ENCODE measurements around the gene TMEM132D.

The TMEM132D gene

GRCh38 chr12:129483111-129483893 lies 420.5 kb downstream of the TMEM132D start:
- TF ChIP-seq GATA2 (IDR thresholded peaks at IDR 0.05; ENCODE audit: low read depth, low read length) (no peak), GATA3 (IDR thresholded peaks at IDR 0.05; ENCODE audit: low read depth, low read length) (no peak)

DNA sequence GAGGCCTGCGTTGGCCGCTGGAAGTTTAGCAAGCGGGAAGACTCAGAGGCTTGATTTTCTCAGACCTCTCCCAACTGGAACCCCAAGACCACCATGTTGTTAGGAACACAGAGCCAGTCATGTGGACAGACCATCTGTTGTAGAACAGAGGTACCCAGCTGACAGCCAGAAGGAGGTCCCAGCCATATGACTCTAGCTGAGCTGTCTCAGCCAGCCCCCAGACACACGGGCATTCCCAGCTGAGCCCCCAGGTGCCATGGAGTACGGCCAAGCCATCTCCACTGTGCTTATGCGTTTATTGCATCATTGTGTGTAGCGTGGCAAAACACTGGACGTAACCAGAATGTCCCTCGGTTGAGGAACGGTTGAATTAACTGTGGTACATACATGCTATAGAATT lies 421.9 kb downstream of the TMEM132D start:
- TF ChIP-seq GATA3 (IDR thresholded peaks at IDR 0.05; ENCODE audit: low read depth, low read length) (no peak), GATA2 (IDR thresholded peaks at IDR 0.05; ENCODE audit: low read depth, low read length) (no peak)

- TF ChIP-seq GATA3 (IDR thresholded peaks at IDR 0.05; ENCODE audit: low read depth, low read length): no peak
- no peak for TF ChIP-seq GATA2 (IDR thresholded peaks at IDR 0.05; ENCODE audit: low read depth, low read length)
Measured at GRCh38 chr12:129470196-129470595, 433.6 kb downstream of the TMEM132D start.

DNA sequence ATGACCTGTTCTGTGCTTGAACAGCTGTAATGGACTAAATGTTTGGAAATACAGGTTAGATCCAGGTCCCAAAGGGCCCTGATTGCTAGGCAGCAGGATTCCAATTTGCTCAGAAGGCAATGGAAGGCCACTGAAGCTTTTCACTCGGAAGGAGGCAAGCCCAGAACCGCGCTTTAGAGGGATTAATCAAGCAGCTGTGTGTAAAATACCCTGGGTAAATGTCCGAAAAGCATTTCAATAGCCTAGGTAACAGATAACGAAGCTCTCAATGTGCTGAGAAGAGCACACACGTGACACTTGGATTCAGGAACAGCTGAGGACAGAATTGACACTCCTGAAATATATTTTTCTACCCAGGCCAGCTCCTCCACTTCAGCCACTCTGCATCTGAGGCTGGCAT lies 436.1 kb downstream of the TMEM132D start:
- TF ChIP-seq GATA2 (IDR thresholded peaks at IDR 0.05; ENCODE audit: low read depth, low read length) (no peak), GATA3 (IDR thresholded peaks at IDR 0.05; ENCODE audit: low read depth, low read length) (no peak)

DNA sequence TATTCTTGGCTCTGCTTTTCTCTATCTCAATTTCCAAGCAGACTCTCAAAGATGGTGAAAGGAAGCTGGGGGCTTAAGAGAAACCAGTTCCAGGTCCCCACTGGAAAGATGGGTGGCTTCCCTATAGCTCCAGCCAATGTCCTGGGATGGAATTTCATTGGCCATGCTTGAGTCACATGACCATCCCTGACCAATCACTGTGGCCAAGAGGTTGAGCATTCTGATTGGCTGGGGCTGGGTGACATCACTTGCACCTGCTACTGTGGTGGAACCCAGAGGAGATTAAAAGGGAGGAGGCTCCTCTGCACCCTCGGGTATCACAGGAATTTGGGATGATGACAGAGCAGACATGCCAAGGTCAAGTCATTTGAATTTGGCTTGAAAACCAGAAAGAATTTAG lies 436.5 kb downstream of the TMEM132D start:
- TF ChIP-seq GATA3 (IDR thresholded peaks at IDR 0.05; ENCODE audit: low read depth, low read length): no peak
- TF ChIP-seq GATA2 (IDR thresholded peaks at IDR 0.05; ENCODE audit: low read depth, low read length): no peak

DNA sequence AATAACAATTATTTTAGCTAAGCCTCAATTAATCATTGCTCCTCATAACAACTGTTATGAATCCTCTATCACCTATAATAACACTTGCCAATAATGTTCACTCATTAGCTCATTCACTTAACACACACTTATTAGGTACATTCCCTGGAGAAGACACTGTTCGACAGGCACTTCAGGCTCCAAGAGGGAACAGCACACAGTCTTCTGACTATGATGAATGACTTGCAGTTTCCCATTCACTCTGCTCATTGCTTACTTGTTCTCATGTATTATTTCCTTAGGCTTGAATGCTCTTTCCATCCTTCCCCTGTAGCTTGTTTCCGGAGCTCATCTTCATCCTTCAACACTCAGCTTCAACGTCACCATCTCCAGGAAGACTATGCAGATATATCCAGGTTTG lies 437.3 kb downstream of the TMEM132D start:
- TF ChIP-seq GATA3 (IDR thresholded peaks at IDR 0.05; ENCODE audit: low read depth, low read length) (no peak), GATA2 (IDR thresholded peaks at IDR 0.05; ENCODE audit: low read depth, low read length) (no peak)

DNA sequence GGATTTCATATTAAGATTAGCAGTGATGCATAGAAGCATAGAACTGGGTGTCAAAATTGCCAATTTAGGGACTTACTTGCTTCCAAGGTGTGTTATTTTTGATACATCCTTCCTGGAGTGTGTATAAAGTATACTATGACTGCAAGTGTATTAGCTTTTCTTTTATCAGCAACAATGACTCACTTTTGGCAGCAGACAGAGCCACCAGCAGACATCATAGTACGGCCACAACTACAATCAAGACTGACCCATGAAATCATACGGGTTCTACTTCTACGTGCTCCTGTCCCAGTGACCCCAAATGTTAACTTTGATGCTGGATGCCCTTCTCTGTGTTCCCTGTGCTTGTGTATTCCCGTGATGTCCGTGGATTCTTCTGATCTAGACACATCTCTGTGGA lies 443.9 kb downstream of the TMEM132D start:
- TF ChIP-seq GATA2 (IDR thresholded peaks at IDR 0.05; ENCODE audit: low read depth, low read length) (no peak), GATA3 (IDR thresholded peaks at IDR 0.05; ENCODE audit: low read depth, low read length) (no peak)

DNA sequence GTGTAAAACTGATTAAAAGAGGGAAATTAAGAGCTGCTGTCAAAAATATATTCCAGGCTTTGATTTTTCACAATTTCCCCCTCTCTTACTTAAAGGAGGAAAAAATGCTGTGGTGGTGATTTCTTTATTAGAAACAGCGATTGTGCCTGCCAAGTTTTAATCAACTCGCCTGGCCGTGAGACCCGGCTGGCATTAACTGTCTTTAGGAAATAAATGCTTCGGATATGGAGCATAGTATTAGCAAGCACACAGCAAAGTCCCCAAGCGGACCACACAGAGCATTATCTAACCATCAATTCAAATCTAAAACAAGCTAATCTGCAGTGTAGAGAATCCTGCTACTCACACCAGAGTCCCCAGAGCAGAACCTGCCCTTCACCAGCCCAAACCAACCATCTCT lies 457.1 kb downstream of the TMEM132D start:
- TF ChIP-seq GATA3 (IDR thresholded peaks at IDR 0.05; ENCODE audit: low read depth, low read length): no peak
- no peak for TF ChIP-seq GATA2 (IDR thresholded peaks at IDR 0.05; ENCODE audit: low read depth, low read length)

DNA sequence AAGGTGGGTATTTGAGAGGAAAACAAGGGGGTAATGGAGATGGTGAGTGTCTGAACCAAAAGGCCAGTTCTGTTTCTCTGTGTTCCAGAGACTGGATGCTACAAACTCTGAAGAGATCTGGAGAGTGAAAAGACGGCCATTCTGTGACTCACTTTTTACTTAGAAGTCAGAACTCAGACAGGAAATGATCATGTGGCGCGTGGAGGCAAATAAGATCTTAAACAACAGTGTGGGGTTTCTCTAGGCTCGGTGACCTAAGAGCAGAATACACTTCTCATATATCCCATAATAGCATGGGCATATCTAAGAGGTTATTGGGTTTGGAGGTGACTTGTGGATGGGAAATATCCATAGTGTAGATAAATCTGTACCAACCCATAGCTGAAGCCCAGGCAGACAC lies 463.5 kb downstream of the TMEM132D start:
- TF ChIP-seq GATA3 (IDR thresholded peaks at IDR 0.05; ENCODE audit: low read depth, low read length): no peak
- no peak for TF ChIP-seq GATA2 (IDR thresholded peaks at IDR 0.05; ENCODE audit: low read depth, low read length)

DNA sequence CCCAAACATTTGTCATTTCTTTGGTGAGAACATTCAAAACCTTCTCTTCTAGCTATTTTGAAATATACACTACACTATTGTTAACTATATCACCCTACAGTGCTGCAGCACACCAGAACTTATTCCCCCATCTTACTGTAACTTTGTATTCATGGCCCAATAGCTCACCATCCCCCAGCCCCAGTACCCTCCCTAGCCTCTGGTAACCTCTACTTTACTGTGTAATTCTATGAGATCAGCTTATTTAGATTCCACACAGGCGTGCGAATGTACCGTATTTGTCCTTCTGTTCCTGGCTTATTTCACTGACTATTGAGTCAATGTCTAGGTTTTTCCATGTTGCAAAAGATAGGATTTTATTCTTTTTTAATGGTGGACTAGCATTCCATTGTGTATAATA lies 469.0 kb downstream of the TMEM132D start:
- TF ChIP-seq GATA3 (IDR thresholded peaks at IDR 0.05; ENCODE audit: low read depth, low read length) (no peak), GATA2 (IDR thresholded peaks at IDR 0.05; ENCODE audit: low read depth, low read length) (no peak)

- no peak for TF ChIP-seq GATA3 (IDR thresholded peaks at IDR 0.05; ENCODE audit: low read depth, low read length)
- TF ChIP-seq GATA2 (IDR thresholded peaks at IDR 0.05; ENCODE audit: low read depth, low read length): no peak
Measured at GRCh38 chr12:129428240-129428936, 475.4 kb downstream of the TMEM132D start.

- TF ChIP-seq GATA3 (IDR thresholded peaks at IDR 0.05; ENCODE audit: low read depth, low read length) (no peak), GATA2 (IDR thresholded peaks at IDR 0.05; ENCODE audit: low read depth, low read length) (no peak)
Measured at GRCh38 chr12:129423041-129423580, 480.7 kb downstream of the TMEM132D start.

- no peak for TF ChIP-seq GATA3 (IDR thresholded peaks at IDR 0.05; ENCODE audit: low read depth, low read length)
- no peak for TF ChIP-seq GATA2 (IDR thresholded peaks at IDR 0.05; ENCODE audit: low read depth, low read length)
Measured at GRCh38 chr12:129413295-129413694, 490.5 kb downstream of the TMEM132D start.

GRCh38 chr12:129409281-129409680 lies 494.5 kb downstream of the TMEM132D start:
- TF ChIP-seq GATA3 (IDR thresholded peaks at IDR 0.05; ENCODE audit: low read depth, low read length) (no peak), GATA2 (IDR thresholded peaks at IDR 0.05; ENCODE audit: low read depth, low read length) (no peak)

DNA sequence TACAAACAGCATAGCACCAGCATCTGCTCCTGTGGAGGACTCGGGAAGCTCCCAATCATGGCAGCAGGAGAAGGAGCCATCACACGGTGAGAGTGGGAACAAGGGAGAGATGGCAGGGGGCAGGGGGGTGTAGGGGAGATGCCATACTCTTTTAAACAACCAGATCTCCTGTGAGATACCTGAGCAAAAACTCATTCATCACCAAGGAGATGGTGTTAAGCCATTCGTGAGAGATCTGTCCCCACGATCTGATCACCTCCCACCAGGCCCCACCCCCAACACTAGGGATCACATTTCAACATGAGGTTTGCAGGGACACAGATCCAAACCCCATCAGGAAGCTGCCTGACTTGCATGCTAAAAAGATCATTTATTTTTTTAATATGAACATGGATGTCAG lies 499.3 kb downstream of the TMEM132D start:
- TF ChIP-seq GATA3 (IDR thresholded peaks at IDR 0.05; ENCODE audit: low read depth, low read length) (no peak), GATA2 (IDR thresholded peaks at IDR 0.05; ENCODE audit: low read depth, low read length) (no peak)
